Measurements from ENCODE around the gene SUCLA2. TPM values are rescaled to one million over a fixed set of nuclear protein-coding genes. Genes with fewer than 3 reads are reported as not detected.
A peak's percentile ranks its signal among the peaks of the same experiment; 100 is the strongest.

The SUCLA2 gene
- total and polyA plus RNA-seq, 10 of the 15 experiments (the other 5 are each of a cell fraction or from before 2014, with no cell fraction given) = 27.5 to 83.4 (median 42.8) TPM

DNA sequence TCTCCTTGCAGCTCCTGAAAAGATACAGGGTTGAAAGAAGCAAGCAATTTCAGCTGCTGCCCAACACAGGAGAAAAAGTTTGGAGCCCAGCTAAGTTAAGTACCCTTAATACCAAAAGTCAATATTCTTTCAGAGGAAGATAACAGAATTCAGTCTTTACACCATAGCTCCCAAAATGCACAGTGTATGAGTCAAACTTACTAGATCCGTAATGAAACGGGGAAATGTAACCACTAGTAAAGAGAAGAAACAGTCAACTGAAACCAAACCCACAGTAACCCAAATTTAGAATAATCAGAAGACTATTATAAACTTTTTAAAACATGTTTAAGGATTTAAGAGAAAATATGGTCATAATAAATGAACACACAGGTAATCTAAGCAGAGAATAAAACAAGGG is 45.2 kb downstream of the SUCLA2 start:
- H3K27ac ChIP-seq (ENCODE audit: control insufficient read depth, insufficient read depth) = no peak overlapping the region
- H3K4me1 ChIP-seq (ENCODE audit: control insufficient read depth, insufficient read depth, low read length) = no peaks in the 10 kb centered on the region
- ChIA-PET RAD21 (ENCODE audit: unreplicated experiment) (no interaction called here), SMC1A (ENCODE audit: uncharacterized antibody, unreplicated experiment) (no interaction called here), CTCF (no interaction called here), POLR2A (no interaction called here)
- no peak overlapping the region for H2AFZ ChIP-seq (ENCODE audit: control insufficient read depth, low read depth, low read length)
- peaks cover 22% of the 10 kb centered on the region; the same call in 2 of the 3 replicates for H3K9me3 ChIP-seq (replicated peaks; ENCODE audit: control insufficient read depth, insufficient read depth, low read length)
- intact Hi-C loops (cut with micrococcal nuclease; ENCODE audit: unreplicated experiment) (no loop called here), in situ Hi-C loops (cut with MboI) (no loop called here)
- DNase-seq (ENCODE audit: low read depth, low spot score) = no peak
- H3K36me3 ChIP-seq (ENCODE audit: control insufficient read depth in 2 of 2, insufficient read depth in 2 of 2, low read length in 1 of 2) = no peaks in the 10 kb centered on the region; a peak in 1 of 4 replicates
- no peak overlapping the region for H3K4me3 ChIP-seq
- ATAC-seq = peak; percentile 58
- no peaks in the 10 kb centered on the region for H3K79me2 ChIP-seq (ENCODE audit: control insufficient read depth, insufficient read depth, low read length)
- H3K4me2 ChIP-seq (ENCODE audit: control insufficient read depth, insufficient read depth) = no peak overlapping the region
- H3K9ac ChIP-seq (ENCODE audit: control insufficient read depth, insufficient read depth, low read length) = no peak overlapping the region
- H4K20me1 ChIP-seq (ENCODE audit: control insufficient read depth, insufficient read depth) = no peaks in the 10 kb centered on the region
- WGBS (ENCODE audit: insufficient coverage, insufficient replicate concordance, low lambda C conversion rate, missing lambda C conversion rate) = 5% methylated on average over 2 of the region's 2 CpGs
- no peaks in the 10 kb centered on the region for H3K27me3 ChIP-seq (replicated peaks in 1 of 2; ENCODE audit: control insufficient read depth in 2 of 2, insufficient read depth in 2 of 2, low read length in 1 of 2)
- no TSS peak for BruUV-seq (replicated peaks)
- FAIRE-seq = no peak
- TF ChIP-seq FOS (IDR thresholded peaks at IDR 0.05; ENCODE audit: borderline replicate concordance, extremely low read depth, insufficient read length) = no peak
- TF ChIP-seq RUNX3 (IDR thresholded peaks at IDR 0.05; ENCODE audit: low read length) = peak; percentile 8; the same call in 1 of the 2 replicates
- TF ChIP-seq, protein P1, sequence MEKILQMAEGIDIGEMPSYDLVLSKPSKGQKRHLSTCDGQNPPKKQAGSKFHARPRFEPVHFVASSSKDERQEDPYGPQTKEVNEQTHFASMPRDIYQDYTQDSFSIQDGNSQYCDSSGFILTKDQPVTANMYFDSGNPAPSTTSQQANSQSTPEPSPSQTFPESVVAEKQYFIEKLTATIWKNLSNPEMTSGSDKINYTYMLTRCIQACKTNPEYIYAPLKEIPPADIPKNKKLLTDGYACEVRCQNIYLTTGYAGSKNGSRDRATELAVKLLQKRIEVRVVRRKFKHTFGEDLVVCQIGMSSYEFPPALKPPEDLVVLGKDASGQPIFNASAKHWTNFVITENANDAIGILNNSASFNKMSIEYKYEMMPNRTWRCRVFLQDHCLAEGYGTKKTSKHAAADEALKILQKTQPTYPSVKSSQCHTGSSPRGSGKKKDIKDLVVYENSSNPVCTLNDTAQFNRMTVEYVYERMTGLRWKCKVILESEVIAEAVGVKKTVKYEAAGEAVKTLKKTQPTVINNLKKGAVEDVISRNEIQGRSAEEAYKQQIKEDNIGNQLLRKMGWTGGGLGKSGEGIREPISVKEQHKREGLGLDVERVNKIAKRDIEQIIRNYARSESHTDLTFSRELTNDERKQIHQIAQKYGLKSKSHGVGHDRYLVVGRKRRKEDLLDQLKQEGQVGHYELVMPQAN (conservative IDR thresholded peaks at IDR 0.05) = no peak
- TF ChIP-seq MEF2B (IDR thresholded peaks at IDR 0.05; ENCODE audit: partially characterized antibody, poor library complexity, severe bottlenecking) = no peak

DNA sequence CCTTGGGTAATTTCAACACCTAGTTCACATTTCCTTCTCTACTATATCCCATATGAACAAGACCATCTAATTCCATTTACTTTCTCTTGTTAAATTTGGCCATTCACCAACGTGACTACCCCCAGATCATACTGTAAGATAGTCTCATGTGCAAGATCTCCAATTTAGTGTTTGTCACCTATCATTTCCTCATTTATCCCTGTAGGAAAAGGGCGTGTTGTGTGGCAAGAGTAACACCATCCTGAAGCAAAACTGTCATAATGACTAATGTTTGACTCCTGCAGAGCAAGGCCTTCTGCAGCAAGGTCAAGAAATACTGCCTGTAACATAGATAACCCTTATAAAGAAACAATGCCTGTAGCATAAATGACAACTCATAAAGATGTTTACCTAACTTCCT is 51.3 kb downstream of the SUCLA2 start:
- FAIRE-seq (no peak), ATAC-seq (no peak), DNase-seq (ENCODE audit: low read depth, low spot score) (no peak)
- ChIA-PET POLR2A (no interaction called here), SMC1A (ENCODE audit: uncharacterized antibody, unreplicated experiment) (interaction anchor here (1.1 kb wide), 1 partner anchor 13 kb away, joined by 5 read pairs; no protein-coding TSS in a partner anchor), RAD21 (ENCODE audit: unreplicated experiment) (no interaction called here), CTCF (no interaction called here)
- in situ Hi-C loops (cut with MboI) (no loop called here), intact Hi-C loops (cut with micrococcal nuclease; ENCODE audit: unreplicated experiment) (no loop called here)
- H4K20me1 ChIP-seq (ENCODE audit: control insufficient read depth, insufficient read depth) = no peaks in the 10 kb centered on the region
- H3K9me3 ChIP-seq (replicated peaks; ENCODE audit: control insufficient read depth, insufficient read depth, low read length) = no peaks in the 10 kb centered on the region
- H3K4me1 ChIP-seq (ENCODE audit: control insufficient read depth, insufficient read depth, low read length) = no peaks in the 10 kb centered on the region
- peaks cover 0 to 16% of the 10 kb centered on the region in 2 experiments; a peak in 3 of 4 replicates for H3K36me3 ChIP-seq (ENCODE audit: control insufficient read depth in 2 of 2, insufficient read depth in 2 of 2, low read length in 1 of 2)
- no peak overlapping the region for H3K9ac ChIP-seq (ENCODE audit: control insufficient read depth, insufficient read depth, low read length)
- no peak overlapping the region for H3K27ac ChIP-seq (ENCODE audit: control insufficient read depth, insufficient read depth)
- BruUV-seq (replicated peaks) = no TSS peak
- H3K4me2 ChIP-seq (ENCODE audit: control insufficient read depth, insufficient read depth) = no peak overlapping the region
- TF ChIP-seq FOS (IDR thresholded peaks at IDR 0.05; ENCODE audit: borderline replicate concordance, extremely low read depth, insufficient read length) (no peak), ATF7 (IDR thresholded peaks at IDR 0.05; ENCODE audit: low read depth) (no peak), CHD1 (IDR thresholded peaks at IDR 0.05; ENCODE audit: low read depth, low read length) (no peak), SRF (IDR thresholded peaks at IDR 0.05; ENCODE audit: low read depth in 2 of 2, low read length in 2 of 2) (no peak), TARDBP (IDR thresholded peaks at IDR 0.05; ENCODE audit: borderline replicate concordance) (no peak), RB1 (IDR thresholded peaks at IDR 0.05; ENCODE audit: borderline replicate concordance) (no peak), RAD21 (IDR thresholded peaks at IDR 0.05; ENCODE audit: insufficient read depth, low read depth, low read length) (no peak)
- TF ChIP-seq, protein P2, sequence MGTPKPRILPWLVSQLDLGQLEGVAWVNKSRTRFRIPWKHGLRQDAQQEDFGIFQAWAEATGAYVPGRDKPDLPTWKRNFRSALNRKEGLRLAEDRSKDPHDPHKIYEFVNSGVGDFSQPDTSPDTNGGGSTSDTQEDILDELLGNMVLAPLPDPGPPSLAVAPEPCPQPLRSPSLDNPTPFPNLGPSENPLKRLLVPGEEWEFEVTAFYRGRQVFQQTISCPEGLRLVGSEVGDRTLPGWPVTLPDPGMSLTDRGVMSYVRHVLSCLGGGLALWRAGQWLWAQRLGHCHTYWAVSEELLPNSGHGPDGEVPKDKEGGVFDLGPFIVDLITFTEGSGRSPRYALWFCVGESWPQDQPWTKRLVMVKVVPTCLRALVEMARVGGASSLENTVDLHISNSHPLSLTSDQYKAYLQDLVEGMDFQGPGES (IDR thresholded peaks at IDR 0.05) = no peak
- TF ChIP-seq, protein P3, sequence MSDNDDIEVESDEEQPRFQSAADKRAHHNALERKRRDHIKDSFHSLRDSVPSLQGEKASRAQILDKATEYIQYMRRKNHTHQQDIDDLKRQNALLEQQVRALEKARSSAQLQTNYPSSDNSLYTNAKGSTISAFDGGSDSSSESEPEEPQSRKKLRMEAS (IDR thresholded peaks at IDR 0.05; ENCODE audit: low read depth, low read length) = no peak
- WGBS (ENCODE audit: insufficient coverage, insufficient replicate concordance, low lambda C conversion rate, missing lambda C conversion rate) = 79% methylated on average over 2 of the region's 2 CpGs
- no peak overlapping the region for H2AFZ ChIP-seq (ENCODE audit: control insufficient read depth, low read depth, low read length)
- no peaks in the 10 kb centered on the region for H3K27me3 ChIP-seq (replicated peaks in 1 of 2; ENCODE audit: control insufficient read depth in 2 of 2, insufficient read depth in 2 of 2, low read length in 1 of 2)
- H3K4me3 ChIP-seq = no peak overlapping the region
- no peaks in the 10 kb centered on the region for H3K79me2 ChIP-seq (ENCODE audit: control insufficient read depth, insufficient read depth, low read length)

Data from GM12878 (cell line).